ENCODE data around the gene MBNL3.
"Not testable (repeated sequence)": the region's sequence is repeated elsewhere in the genome, so short reads cannot be mapped to it uniquely, and the experiment has no call there.

Gene MBNL3

GRCh38 chrX:132365490-132365889, 123.3 kb downstream of the MBNL3 start:
- peaks cover 3% of the 10 kb centered on the region for H3K4me1 Mint-ChIP-seq
- CTCF ChIA-PET: no interaction called here
- H3K9me3 Mint-ChIP-seq: no peaks in the 10 kb centered on the region
- no peak for DNase-seq
- no peaks in the 10 kb centered on the region for H3K27me3 Mint-ChIP-seq
- H3K4me3 Mint-ChIP-seq: no peak overlapping the region
- H3K27ac Mint-ChIP-seq: no peak overlapping the region
- no peaks in the 10 kb centered on the region for H3K36me3 Mint-ChIP-seq

GRCh38 chrX:132364313-132364712, 124.5 kb downstream of the MBNL3 start:
- Mint-ChIP-seq H3K27ac (no peak overlapping the region), H3K36me3 (no peaks in the 10 kb centered on the region), H3K27me3 (no peaks in the 10 kb centered on the region), H3K4me3 (no peak overlapping the region), H3K9me3 (no peaks in the 10 kb centered on the region), H3K4me1 (peaks cover 3% of the 10 kb centered on the region)
- DNase-seq: no peak
- CTCF ChIA-PET: no interaction called here

- Mint-ChIP-seq H3K4me1 (no peaks in the 10 kb centered on the region), H3K9me3 (no peaks in the 10 kb centered on the region), H3K27ac (no peak overlapping the region), H3K27me3 (no peaks in the 10 kb centered on the region), H3K4me3 (no peak overlapping the region), H3K36me3 (no peaks in the 10 kb centered on the region)
- no peak for DNase-seq
- CTCF ChIA-PET: no interaction called here
These were observed 135.4 kb downstream of the MBNL3 start for GRCh38 chrX:132353430-132353829.

GRCh38 chrX:132336172-132336571, 152.7 kb downstream of the MBNL3 start:
- H3K27ac Mint-ChIP-seq: no peak overlapping the region
- no peaks in the 10 kb centered on the region for H3K9me3 Mint-ChIP-seq
- H3K4me3 Mint-ChIP-seq: no peak overlapping the region
- H3K36me3 Mint-ChIP-seq: no peaks in the 10 kb centered on the region
- H3K4me1 Mint-ChIP-seq: no peaks in the 10 kb centered on the region
- CTCF ChIA-PET: no interaction called here
- H3K27me3 Mint-ChIP-seq: no peaks in the 10 kb centered on the region
- no peak for DNase-seq

GRCh38 chrX:132333351-132333750, 155.5 kb downstream of the MBNL3 start:
- Mint-ChIP-seq H3K36me3 (no peaks in the 10 kb centered on the region), H3K27ac (no peak overlapping the region), H3K4me1 (no peaks in the 10 kb centered on the region), H3K27me3 (no peaks in the 10 kb centered on the region), H3K9me3 (no peaks in the 10 kb centered on the region), H3K4me3 (no peak overlapping the region)
- no peak for DNase-seq
- CTCF ChIA-PET: interaction anchor here (0.5 to 1.1 kb wide), 2 partner anchors 41 to 965 kb away, joined by 3 read pairs; no protein-coding TSS in a partner anchor

GRCh38 chrX:132331532-132331931, 157.3 kb downstream of the MBNL3 start:
- no peak overlapping the region for H3K4me3 Mint-ChIP-seq

GRCh38 chrX:132331000-132331399, 157.8 kb downstream of the MBNL3 start:
- Mint-ChIP-seq H3K36me3 (no peaks in the 10 kb centered on the region), H3K4me1 (no peaks in the 10 kb centered on the region)
- CTCF ChIA-PET: no interaction called here

More at GRCh38 chrX:132331532-132331931, 157.3 kb downstream of the MBNL3 start:
- Mint-ChIP-seq H3K27ac (no peak overlapping the region), H3K9me3 (no peaks in the 10 kb centered on the region), H3K27me3 (no peaks in the 10 kb centered on the region), H3K36me3 (no peaks in the 10 kb centered on the region), H3K4me1 (no peaks in the 10 kb centered on the region)
- DNase-seq: no peak
- CTCF ChIA-PET: no interaction called here

GRCh38 chrX:132330156-132330729, 158.6 kb downstream of the MBNL3 start:
- Mint-ChIP-seq H3K36me3 (no peaks in the 10 kb centered on the region), H3K27ac (no peak overlapping the region), H3K27me3 (no peaks in the 10 kb centered on the region), H3K4me3 (no peak overlapping the region), H3K9me3 (no peaks in the 10 kb centered on the region), H3K4me1 (no peaks in the 10 kb centered on the region)
- no peak for DNase-seq
- CTCF ChIA-PET: no interaction called here

More at GRCh38 chrX:132331000-132331399, 157.8 kb downstream of the MBNL3 start:
- H3K27ac Mint-ChIP-seq: no peak overlapping the region
- no peak for DNase-seq
- no peak overlapping the region for H3K4me3 Mint-ChIP-seq
- no peaks in the 10 kb centered on the region for H3K27me3 Mint-ChIP-seq
- H3K9me3 Mint-ChIP-seq: no peaks in the 10 kb centered on the region

GRCh38 chrX:132326960-132327359, 161.9 kb downstream of the MBNL3 start:
- CTCF ChIA-PET, H3K9me3 Mint-ChIP-seq, H3K27me3 Mint-ChIP-seq, H3K36me3 Mint-ChIP-seq, H3K27ac Mint-ChIP-seq, H3K4me3 Mint-ChIP-seq, DNase-seq, H3K4me1 Mint-ChIP-seq: not testable (repeated sequence)

Data from activated naive CD4-positive, alpha-beta T cell treated with anti-CD3 and anti-CD28 coated beads, Interleukin-2, amount 10 ng/mL, durations not matched to agents 7 days and 5 days (primary cell).